Skeletal muscle satellite cell (primary cell): Measurements from ENCODE around the gene SULT1C2.
"Not testable (repeated sequence)": the region's sequence is repeated elsewhere in the genome, so short reads cannot be mapped to it uniquely, and the experiment has no call there.

Experiments used
- H3K27me3 ChIP-seq: 2 replicates; pipeline ENCODE4 v1.7.0; 2013; ENCODE audit warnings: low read length; ENCODE audit not compliant: control insufficient read depth, insufficient read depth
- H3K36me3 ChIP-seq: 2 replicates; pipeline ENCODE4 v1.7.0; 2013; ENCODE audit warnings: mild to moderate bottlenecking, control low read depth, low read length; ENCODE audit not compliant: insufficient read depth
- H3K4me1 ChIP-seq: 2 replicates; pipeline ENCODE4 v1.7.0; 2013; ENCODE audit warnings: low read length; ENCODE audit not compliant: control insufficient read depth, insufficient read depth
- H3K4me2 ChIP-seq: 2 replicates; pipeline ENCODE4 v1.7.0; 2013; ENCODE audit warnings: mild to moderate bottlenecking, low read length
- H3K4me3 ChIP-seq: 2 replicates; pipeline ENCODE4 v1.7.0; 2013; ENCODE audit warnings: low read length
- H3K9ac ChIP-seq: 2 replicates; pipeline ENCODE4 v1.7.0; 2013; ENCODE audit warnings: mild to moderate bottlenecking, low read depth, low read length, moderate library complexity
- H3K9me3 ChIP-seq: replicated peaks from 2 replicates; pipeline ENCODE4 v1.7.0; 2013; ENCODE audit warnings: mild to moderate bottlenecking, control low read depth, low read length

The SULT1C2 gene

GRCh38 chr2:108267101-108267500 lies 21.6 kb upstream of the SULT1C2 start:
- Histone ChIP-seq H3K4me1 (peaks cover 20% of the 10 kb centered on the region), H3K9me3 (no peaks in the 10 kb centered on the region), H3K36me3 (no peaks in the 10 kb centered on the region), H3K4me2 (peak overlapping the region; percentile 8), H3K9ac (no peak overlapping the region), H3K27me3 (peaks cover 7% of the 10 kb centered on the region), H3K4me3 (no peak overlapping the region)

GRCh38 chr2:108268001-108268400 lies 20.7 kb upstream of the SULT1C2 start:
- Histone ChIP-seq H3K4me2 (no peak overlapping the region), H3K4me3 (no peak overlapping the region), H3K36me3 (no peaks in the 10 kb centered on the region), H3K27me3 (peaks cover 7% of the 10 kb centered on the region), H3K4me1 (peaks cover 25% of the 10 kb centered on the region), H3K9me3 (no peaks in the 10 kb centered on the region), H3K9ac (no peak overlapping the region)

- Histone ChIP-seq H3K9me3 (no peaks in the 10 kb centered on the region), H3K4me1 (peaks cover 25% of the 10 kb centered on the region), H3K4me2 (no peak overlapping the region), H3K27me3 (peaks cover 7% of the 10 kb centered on the region), H3K4me3 (no peak overlapping the region), H3K9ac (no peak overlapping the region), H3K36me3 (no peaks in the 10 kb centered on the region)
Observed at GRCh38 chr2:108270346-108270745, 18.3 kb upstream of the SULT1C2 start.

- H3K27me3 ChIP-seq, result peaks cover 3% of the 10 kb centered on the region
- no peak overlapping the region for H3K4me2 ChIP-seq
- peaks cover 25% of the 10 kb centered on the region for H3K4me1 ChIP-seq
- no peak overlapping the region for H3K9ac ChIP-seq
- H3K4me3 ChIP-seq, result no peak overlapping the region
- no peaks in the 10 kb centered on the region for H3K36me3 ChIP-seq
- no peaks in the 10 kb centered on the region for H3K9me3 ChIP-seq
Observed at GRCh38 chr2:108270768-108271506, 17.8 kb upstream of the SULT1C2 start.

- peak overlapping the region; percentile 64 for H3K4me3 ChIP-seq
- H3K9ac ChIP-seq, result peak overlapping the region; percentile 60
- peak overlapping the region; percentile 72 for H3K4me2 ChIP-seq
- H3K4me1 ChIP-seq, result peaks cover 25% of the 10 kb centered on the region
- no peaks in the 10 kb centered on the region for H3K27me3 ChIP-seq
- no peaks in the 10 kb centered on the region for H3K36me3 ChIP-seq
- H3K9me3 ChIP-seq, result no peaks in the 10 kb centered on the region
Observed at GRCh38 chr2:108271691-108272253, 16.9 kb upstream of the SULT1C2 start.

GRCh38 chr2:108278631-108279030 lies 10.1 kb upstream of the SULT1C2 start:
- H3K4me2 ChIP-seq, result no peak overlapping the region
- no peaks in the 10 kb centered on the region for H3K9me3 ChIP-seq
- no peaks in the 10 kb centered on the region for H3K36me3 ChIP-seq
- H3K4me1 ChIP-seq, result no peaks in the 10 kb centered on the region
- no peak overlapping the region for H3K9ac ChIP-seq
- H3K4me3 ChIP-seq, result no peak overlapping the region
- peaks cover 10% of the 10 kb centered on the region for H3K27me3 ChIP-seq

GRCh38 chr2:108279468-108279867 lies 9.2 kb upstream of the SULT1C2 start:
- Histone ChIP-seq H3K4me2 (no peak overlapping the region), H3K4me3 (no peak overlapping the region), H3K9ac (no peak overlapping the region), H3K4me1 (no peaks in the 10 kb centered on the region), H3K27me3 (peaks cover 10% of the 10 kb centered on the region), H3K36me3 (no peaks in the 10 kb centered on the region), H3K9me3 (no peaks in the 10 kb centered on the region)

GRCh38 chr2:108280466-108280865 lies 8.2 kb upstream of the SULT1C2 start:
- Histone ChIP-seq H3K36me3 (no peaks in the 10 kb centered on the region), H3K27me3 (peaks cover 15% of the 10 kb centered on the region), H3K4me2 (no peak overlapping the region), H3K4me1 (no peaks in the 10 kb centered on the region), H3K4me3 (no peak overlapping the region), H3K9ac (no peak overlapping the region), H3K9me3 (no peaks in the 10 kb centered on the region)

GRCh38 chr2:108284566-108284965 lies 4.1 kb upstream of the SULT1C2 start:
- not testable (repeated sequence) for H3K9me3 ChIP-seq, H3K36me3 ChIP-seq, H3K4me2 ChIP-seq, H3K4me1 ChIP-seq, H3K9ac ChIP-seq, H3K4me3 ChIP-seq
- H3K27me3 ChIP-seq, result peaks cover 17% of the 10 kb centered on the region

GRCh38 chr2:108285616-108286015 lies 3.1 kb upstream of the SULT1C2 start:
- no peaks in the 10 kb centered on the region for H3K4me1 ChIP-seq
- H3K27me3 ChIP-seq, result peaks cover 13% of the 10 kb centered on the region

GRCh38 chr2:108287169-108287568 lies 1.5 kb upstream of the SULT1C2 start:
- peaks cover 13% of the 10 kb centered on the region for H3K27me3 ChIP-seq
- no peaks in the 10 kb centered on the region for H3K4me1 ChIP-seq
- H3K4me3 ChIP-seq, result no peak overlapping the region
- no peak overlapping the region for H3K4me2 ChIP-seq
- H3K9me3 ChIP-seq, result no peaks in the 10 kb centered on the region
- H3K36me3 ChIP-seq, result no peaks in the 10 kb centered on the region
- no peak overlapping the region for H3K9ac ChIP-seq

More at GRCh38 chr2:108285616-108286015, 3.1 kb upstream of the SULT1C2 start:
- Histone ChIP-seq H3K9ac (no peak overlapping the region), H3K9me3 (no peaks in the 10 kb centered on the region), H3K4me3 (no peak overlapping the region), H3K36me3 (no peaks in the 10 kb centered on the region), H3K4me2 (no peak overlapping the region)

GRCh38 chr2:108293850-108294249 lies 5.2 kb downstream of the SULT1C2 start:
- H3K4me1 ChIP-seq, result peaks cover 4% of the 10 kb centered on the region
- no peak overlapping the region for H3K9ac ChIP-seq
- H3K27me3 ChIP-seq, result peaks cover 3% of the 10 kb centered on the region

More at GRCh38 chr2:108293850-108294249, 5.2 kb downstream of the SULT1C2 start:
- Histone ChIP-seq H3K36me3 (no peaks in the 10 kb centered on the region), H3K9me3 (no peaks in the 10 kb centered on the region), H3K4me2 (no peak overlapping the region), H3K4me3 (no peak overlapping the region)
